Kidney (tissue), 14 donors: Measurements from ENCODE around the gene LST1. TPM values are rescaled to one million over a fixed set of nuclear protein-coding genes. Genes with fewer than 3 reads are reported as not detected.

ENCODE experiments used
- DNase-seq, 5 donors: peaks; one replicate each; pipeline ENCODE4 v3.0.0-alpha.2; 2013 to 2020
- FAIRE-seq: peaks from 2 replicates; lab custom pipeline; 2012; peaks lifted over from hg19 to GRCh38; lab: Jason Lieb, UNC
- H3K27ac ChIP-seq, 2 donors: one replicate each; pipeline ENCODE4 v1.7.0; 2013; ENCODE audit warnings: low read depth in 2 of 2, low read length in 2 of 2, inconsistent platforms in 1 of 2
- H3K27me3 ChIP-seq: one replicate; pipeline ENCODE4 v1.7.1; 2013; ENCODE audit warnings: low read length, inconsistent platforms; ENCODE audit not compliant: control insufficient read depth, insufficient read depth
- H3K36me3 ChIP-seq, 3 donors: one replicate each; pipeline versions ENCODE4 v1.7.0 to v1.7.1; 2013; ENCODE audit warnings: low read length in 3 of 3, control low read depth in 1 of 3, inconsistent platforms in 1 of 3; ENCODE audit not compliant: insufficient read depth in 3 of 3, control insufficient read depth in 2 of 3
- H3K4me1 ChIP-seq, 3 donors: one replicate each; pipeline versions ENCODE4 v1.7.0 to v1.7.1; 2013; ENCODE audit warnings: low read length in 3 of 3, inconsistent platforms in 1 of 3, low read depth in 1 of 3; ENCODE audit not compliant: control insufficient read depth in 2 of 3, insufficient read depth in 2 of 3
- H3K4me3 ChIP-seq, 3 donors: one replicate each; pipeline versions ENCODE4 v1.7.0 to v1.8.1; 2013; ENCODE audit warnings: low read length in 3 of 3, control low read depth in 1 of 3, inconsistent platforms in 1 of 3
- H3K9ac ChIP-seq, 3 donors: one replicate each; pipeline versions ENCODE4 v1.7.0 to v1.7.1; 2013; ENCODE audit warnings: low read length in 3 of 3, control low read depth in 1 of 3, inconsistent platforms in 1 of 3
- H3K9me3 ChIP-seq, 3 donors: one replicate each; pipeline versions ENCODE4 v1.7.0 to v1.7.1; 2013; ENCODE audit warnings: low read length in 3 of 3, control low read depth in 1 of 3, inconsistent platforms in 1 of 3; ENCODE audit not compliant: control insufficient read depth in 2 of 3, insufficient read depth in 1 of 3
- intact Hi-C: fragments of 100-400 bp; cut with DNase I; formaldehyde crosslinking; loops from one replicate; pipeline ENCODE4 v1.11.1; 2022
- microRNA-seq: library from miRNA; unstranded; fragments of <30 nt; microRNA quantifications from one replicate; pipeline ENCODE4 v1.2.0, GENCODE V29; 2020
- polyA plus RNA-seq: library from polyadenylated mRNA; stranded (reverse); fragments of 350-450 nt; fragmentation: Illumina TruSeq; extraction: RNeasy Lipid Tissue Mini Kit (QIAGEN cat#74804); gene quantifications from one replicate; pipeline ENCODE4 v1.2.3, GENCODE V29; 2014; ENCODE audit warnings: low read depth, low replicate concordance; ENCODE audit not compliant: insufficient read depth
- total RNA-seq: library from RNA; stranded (reverse); fragmentation: NEBNext Ultra II Directional; extraction: Animal tissue kit (Norgen Biotek cat#: 25700); gene quantifications from one replicate; pipeline ENCODE4 v1.2.1, GENCODE V29; 2021
- TF ChIP-seq, protein P1 (sequence below): IDR thresholded peaks from 3 replicates; pipeline ENCODE4 v1.5.1; 2012; ENCODE audit warnings: mild to moderate bottlenecking, moderate library complexity, borderline replicate concordance; ENCODE audit not compliant: insufficient read depth; ENCODE audit errors: extremely low read depth
- donor health status: control.
- donor health status: control.
- donor health status: control.
- donor health status: control.
- donor health status: control.
- donor health status: DM: yes; HTN: yes; CAD: no.
- donor health status: Normal renal cell carcinoma (clear cell type).

Gene LST1
- total and polyA plus RNA-seq, 2 donors from 2014 or later, result 14.8 to 31.5 TPM

DNA sequence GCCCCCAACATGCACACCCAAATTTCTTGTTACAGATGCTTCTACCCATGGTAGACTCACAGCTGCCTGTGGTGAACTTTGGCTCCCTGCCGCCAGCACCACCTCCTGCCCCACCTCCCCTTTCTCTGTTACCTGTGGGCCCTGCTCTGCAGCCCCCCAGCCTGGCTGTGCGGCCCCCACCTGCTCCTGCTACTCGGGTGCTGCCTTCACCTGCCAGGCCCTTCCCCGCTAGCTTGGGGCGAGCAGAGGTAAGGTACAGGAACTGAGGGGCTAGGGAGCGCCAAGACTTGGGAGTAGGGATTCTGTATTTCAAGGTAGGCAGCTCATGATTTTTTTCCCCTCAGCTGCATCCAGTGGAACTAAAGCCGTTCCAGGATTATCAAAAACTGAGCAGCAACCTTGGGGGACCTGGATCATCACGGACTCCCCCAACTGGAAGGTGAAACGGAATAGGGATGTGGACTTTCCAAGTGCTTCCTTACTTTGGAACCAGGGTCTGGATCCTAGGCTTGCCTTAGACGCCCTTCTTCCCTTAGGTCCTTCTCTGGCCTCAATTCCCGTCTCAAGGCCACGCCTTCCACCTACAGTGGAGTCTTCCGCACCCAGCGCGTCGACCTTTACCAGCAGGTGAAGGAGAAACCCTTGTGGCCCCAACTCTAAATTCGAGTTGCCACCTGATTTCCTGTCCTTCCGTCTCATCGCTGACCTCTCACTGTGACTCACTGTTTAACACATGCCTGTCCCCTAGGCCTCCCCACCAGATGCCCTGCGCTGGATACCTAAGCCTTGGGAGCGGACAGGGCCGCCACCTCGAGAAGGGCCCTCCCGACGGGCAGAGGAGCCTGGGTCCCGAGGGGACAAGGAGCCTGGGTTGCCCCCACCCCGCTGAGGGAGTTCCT, 50.9 kb downstream of the LST1 start:
- TF ChIP-seq, protein P1, sequence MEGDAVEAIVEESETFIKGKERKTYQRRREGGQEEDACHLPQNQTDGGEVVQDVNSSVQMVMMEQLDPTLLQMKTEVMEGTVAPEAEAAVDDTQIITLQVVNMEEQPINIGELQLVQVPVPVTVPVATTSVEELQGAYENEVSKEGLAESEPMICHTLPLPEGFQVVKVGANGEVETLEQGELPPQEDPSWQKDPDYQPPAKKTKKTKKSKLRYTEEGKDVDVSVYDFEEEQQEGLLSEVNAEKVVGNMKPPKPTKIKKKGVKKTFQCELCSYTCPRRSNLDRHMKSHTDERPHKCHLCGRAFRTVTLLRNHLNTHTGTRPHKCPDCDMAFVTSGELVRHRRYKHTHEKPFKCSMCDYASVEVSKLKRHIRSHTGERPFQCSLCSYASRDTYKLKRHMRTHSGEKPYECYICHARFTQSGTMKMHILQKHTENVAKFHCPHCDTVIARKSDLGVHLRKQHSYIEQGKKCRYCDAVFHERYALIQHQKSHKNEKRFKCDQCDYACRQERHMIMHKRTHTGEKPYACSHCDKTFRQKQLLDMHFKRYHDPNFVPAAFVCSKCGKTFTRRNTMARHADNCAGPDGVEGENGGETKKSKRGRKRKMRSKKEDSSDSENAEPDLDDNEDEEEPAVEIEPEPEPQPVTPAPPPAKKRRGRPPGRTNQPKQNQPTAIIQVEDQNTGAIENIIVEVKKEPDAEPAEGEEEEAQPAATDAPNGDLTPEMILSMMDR, result no peak
- Histone ChIP-seq H3K9ac (no peak overlapping the region), H3K4me1 (no peaks in the 10 kb centered on the region), H3K9me3 (no peaks in the 10 kb centered on the region), H3K27ac (no peak overlapping the region), H3K4me3 (no peak overlapping the region), H3K36me3 (peaks cover 6 to 81% (median 44%) of the 10 kb centered on the region in 3 donors), H3K27me3 (no peaks in the 10 kb centered on the region)
- intact Hi-C loops, result no loop called here
- DNase-seq (peak in 1 of 5 donors; percentile 76), FAIRE-seq (no peak)

Small RNAs within 50 kb of the gene (microRNA-seq; reads per million reads assigned to microRNA genes)
- not detected for gene MIR6832

Other genes starting within 250 kb of the LST1 start
Only the 30 nearest of the 35 such genes appear.
- gene MICA, start 182.7 kb upstream of the LST1 start, total RNA-seq, result 27.5 TPM
- gene MICA, start 182.7 kb upstream of the LST1 start, polyA plus RNA-seq, result 34.7 TPM
- gene MICB, start 88.1 kb upstream of the LST1 start, total RNA-seq, result 5.7 TPM
- gene MICB, start 88.1 kb upstream of the LST1 start, polyA plus RNA-seq, result 1.5 TPM
- gene MCCD1, start 57.3 kb upstream of the LST1 start, total RNA-seq, result 3.5 TPM
- gene MCCD1, start 57.3 kb upstream of the LST1 start, polyA plus RNA-seq, result 325 TPM
- gene DDX39B, start 44.3 kb upstream of the LST1 start, total RNA-seq, result 295 TPM
- 183 TPM for gene DDX39B, start 44.3 kb upstream of the LST1 start, polyA plus RNA-seq
- 1.2 TPM for gene ATP6V1G2, start 39.7 kb upstream of the LST1 start, total RNA-seq
- gene ATP6V1G2, start 39.7 kb upstream of the LST1 start, polyA plus RNA-seq, result 6.0 TPM
- gene NFKBIL1, start 38.7 kb upstream of the LST1 start, total RNA-seq, result 20.0 TPM
- gene NFKBIL1, start 38.7 kb upstream of the LST1 start, polyA plus RNA-seq, result 28.2 TPM
- 0.35 TPM for gene LTA, start 14.0 kb upstream of the LST1 start, total RNA-seq
- gene LTA, start 14.0 kb upstream of the LST1 start, polyA plus RNA-seq, result not detected
- gene TNF, start 10.7 kb upstream of the LST1 start, total RNA-seq, result 5.4 TPM
- gene TNF, start 10.7 kb upstream of the LST1 start, polyA plus RNA-seq, result 0.69 TPM
- 18.5 TPM for gene LTB, start 3.9 kb upstream of the LST1 start, total RNA-seq
- gene LTB, start 3.9 kb upstream of the LST1 start, polyA plus RNA-seq, result 6.6 TPM
- 0.82 TPM for gene NCR3, start 6.7 kb downstream of the LST1 start, total RNA-seq
- gene NCR3, start 6.7 kb downstream of the LST1 start, polyA plus RNA-seq, result not detected
- gene AIF1, start 29.0 kb downstream of the LST1 start, total RNA-seq, result 44.1 TPM
- gene AIF1, start 29.0 kb downstream of the LST1 start, polyA plus RNA-seq, result 121 TPM
- gene PRRC2A, start 34.4 kb downstream of the LST1 start, total RNA-seq, result 159 TPM
- 84.6 TPM for gene PRRC2A, start 34.4 kb downstream of the LST1 start, polyA plus RNA-seq
- gene BAG6, start 66.4 kb downstream of the LST1 start, total RNA-seq, result 232 TPM
- 215 TPM for gene BAG6, start 66.4 kb downstream of the LST1 start, polyA plus RNA-seq
- 4.6 TPM for gene APOM, start 69.6 kb downstream of the LST1 start, total RNA-seq
- 154 TPM for gene APOM, start 69.6 kb downstream of the LST1 start, polyA plus RNA-seq
- gene C6orf47, start 74.5 kb downstream of the LST1 start, total RNA-seq, result 26.5 TPM
- 25.5 TPM for gene C6orf47, start 74.5 kb downstream of the LST1 start, polyA plus RNA-seq
- 17.7 TPM for gene GPANK1, start 78.7 kb downstream of the LST1 start, total RNA-seq
- 28.6 TPM for gene GPANK1, start 78.7 kb downstream of the LST1 start, polyA plus RNA-seq
- gene CSNK2B, start 79.8 kb downstream of the LST1 start, total RNA-seq, result 130 TPM
- gene CSNK2B, start 79.8 kb downstream of the LST1 start, polyA plus RNA-seq, result 270 TPM
- gene LY6G5B, start 83.7 kb downstream of the LST1 start, total RNA-seq, result 15.1 TPM
- gene LY6G5B, start 83.7 kb downstream of the LST1 start, polyA plus RNA-seq, result 2.5 TPM
- 2.5 TPM for gene LY6G5C, start 94.8 kb downstream of the LST1 start, total RNA-seq
- 4.6 TPM for gene LY6G5C, start 94.8 kb downstream of the LST1 start, polyA plus RNA-seq
- 48.7 TPM for gene ABHD16A, start 117.0 kb downstream of the LST1 start, total RNA-seq
- gene ABHD16A, start 117.0 kb downstream of the LST1 start, polyA plus RNA-seq, result 50.2 TPM
- not detected for gene LY6G6F, start 120.6 kb downstream of the LST1 start, total RNA-seq
- not detected for gene LY6G6F, start 120.6 kb downstream of the LST1 start, polyA plus RNA-seq
- not detected for gene LY6G6D, start 129.1 kb downstream of the LST1 start, total RNA-seq
- gene LY6G6D, start 129.1 kb downstream of the LST1 start, polyA plus RNA-seq, result not detected
- gene LY6G6C, start 135.5 kb downstream of the LST1 start, total RNA-seq, result not detected
- not detected for gene LY6G6C, start 135.5 kb downstream of the LST1 start, polyA plus RNA-seq
- gene MPIG6B, start 137.1 kb downstream of the LST1 start, total RNA-seq, result 0.60 TPM
- gene MPIG6B, start 137.1 kb downstream of the LST1 start, polyA plus RNA-seq, result not detected
- 98.9 TPM for gene DDAH2, start 143.0 kb downstream of the LST1 start, total RNA-seq
- gene DDAH2, start 143.0 kb downstream of the LST1 start, polyA plus RNA-seq, result 147 TPM
- 456 TPM for gene CLIC1, start 150.3 kb downstream of the LST1 start, total RNA-seq
- gene CLIC1, start 150.3 kb downstream of the LST1 start, polyA plus RNA-seq, result 489 TPM
- 23.7 TPM for gene MSH5, start 153.7 kb downstream of the LST1 start, total RNA-seq
- gene MSH5, start 153.7 kb downstream of the LST1 start, polyA plus RNA-seq, result 14.4 TPM
- 6.5 TPM for gene SAPCD1, start 176.4 kb downstream of the LST1 start, total RNA-seq
- gene SAPCD1, start 176.4 kb downstream of the LST1 start, polyA plus RNA-seq, result 6.8 TPM
- gene VWA7, start 191.1 kb downstream of the LST1 start, total RNA-seq, result 32.5 TPM
- gene VWA7, start 191.1 kb downstream of the LST1 start, polyA plus RNA-seq, result 10.2 TPM
- gene VARS1, start 209.5 kb downstream of the LST1 start, total RNA-seq, result 79.0 TPM
- gene VARS1, start 209.5 kb downstream of the LST1 start, polyA plus RNA-seq, result 30.3 TPM